K562 (cell line): ENCODE measurements around the gene CDC20. TPM values are rescaled to one million over a fixed set of nuclear protein-coding genes. Genes with fewer than 3 reads are reported as not detected.
A peak's percentile ranks its signal among the peaks of the same experiment; 100 is the strongest.

Experiments
- ASH1L ChIP-seq: fragments of 450-650 bp; IDR thresholded peaks from 2 replicates; pipeline ENCODE4 v1.6.1; 2018; ENCODE audit warnings: borderline replicate concordance, mild to moderate bottlenecking, low read depth; ENCODE audit not compliant: partially characterized antibody
- BHLHE40 ChIP-seq: IDR thresholded peaks from 2 replicates; pipeline ENCODE4 v1.6.1; 2011; ENCODE audit warnings: low read length, improper control_type of control experiment
- EGR1 ChIP-seq: fragments of 450-650 bp; conservative IDR thresholded peaks from 2 replicates; pipeline ENCODE4 v1.6.1; 2017; ENCODE audit warnings: mild to moderate bottlenecking
- EP400 ChIP-seq: fragments of 450-650 bp; IDR thresholded peaks from 2 replicates; pipeline ENCODE4 v1.6.1; 2017; ENCODE audit warnings: antibody characterized with exemption, mild to moderate bottlenecking, moderate library complexity
- HDAC2 ChIP-seq: fragments of 450-650 bp; IDR thresholded peaks from 2 replicates; pipeline ENCODE4 v1.6.1; 2016; ENCODE audit warnings: mild to moderate bottlenecking
- MBD2 ChIP-seq: sonication (generic); IDR thresholded peaks from 2 replicates; pipeline ENCODE4 v1.6.1; 2016; ENCODE audit warnings: low read depth, borderline replicate concordance
- MTA3 ChIP-seq: fragments of 450-650 bp; formaldehyde crosslinking; IDR thresholded peaks from 2 replicates; pipeline ENCODE4 v1.6.1; 2017; ENCODE audit warnings: mild to moderate bottlenecking, borderline replicate concordance
- NCOR1 ChIP-seq: fragments of 450-650 bp; IDR thresholded peaks from 2 replicates; pipeline ENCODE4 v1.6.1; 2016; ENCODE audit warnings: mild to moderate bottlenecking, moderate library complexity
- RFX5 ChIP-seq: IDR thresholded peaks from 2 replicates; pipeline ENCODE4 v1.6.1; 2011; ENCODE audit warnings: low read depth, mild to moderate bottlenecking, improper control_type of control experiment, low read length
- STAT5B ChIP-seq: fragments of 250-450 bp; sonication (Bioruptor Pico); IDR thresholded peaks from 2 replicates; pipeline ENCODE4 v1.8.0; 2021; ENCODE audit warnings: mild to moderate bottlenecking, inconsistent platforms
- ZBTB7A ChIP-seq: IDR thresholded peaks from 2 replicates; pipeline ENCODE4 v1.6.1; 2011; ENCODE audit warnings: low read depth, mild to moderate bottlenecking, low read length, moderate library complexity, borderline replicate concordance; ENCODE audit not compliant: control insufficient read depth
- polyA plus RNA-seq, 8 experiments: library from polyadenylated mRNA; depleted of rRNA in 4 of 8; stranded (reverse) in 5 of 8; unstranded in 3 of 8; fragments of >200 nt; fragmentation: Nextera tagmentation in 2 of 8; fragmentation: Illumina TruSeq in 1 of 8; extraction: Ambion mirVana in 2 of 8; extraction: Trizol in 1 of 8; gene quantifications; 2 replicates each; pipeline versions ENCODE4 v1.2.1 to v1.2.3, GENCODE V29; 2011 to 2014; ENCODE audit warnings: inconsistent platforms in 1 of 8, missing spikeins in 1 of 8
- total RNA-seq, 7 experiments: library from RNA; depleted of rRNA in 6 of 7; stranded (reverse); fragments of >200 nt in 6 of 7; fragmentation: Illumina TruSeq in 2 of 7; extraction: Trizol in 2 of 7; gene quantifications; 2 replicates each; pipeline versions ENCODE4 v1.2.1 to v1.2.3, GENCODE V29; 2011 to 2021; ENCODE audit warnings: low replicate concordance in 1 of 7
- TF ChIP-seq, protein P1 (sequence below), 2 experiments: IDR thresholded peaks; 2 replicates each; pipeline ENCODE4 v1.6.1; 2011; ENCODE audit warnings: borderline replicate concordance in 1 of 2, control low read depth in 1 of 2, low read depth in 1 of 2, low read length in 1 of 2, mild to moderate bottlenecking in 1 of 2, mixed read lengths in 1 of 2, moderate library complexity in 1 of 2; ENCODE audit not compliant: insufficient read depth in 1 of 2, insufficient read length in 1 of 2, poor library complexity in 1 of 2, severe bottlenecking in 1 of 2; ENCODE audit errors: extremely low read depth in 1 of 2
- TF ChIP-seq, protein P2 (sequence below), 2 experiments: fragments of 450-650 bp in 1 of 2; IDR thresholded peaks; 2 replicates each; pipeline ENCODE4 v1.6.1; 2011 to 2017; ENCODE audit warnings: low read depth in 2 of 2, antibody characterized with exemption in 1 of 2, borderline replicate concordance in 1 of 2, low read length in 1 of 2, mild to moderate bottlenecking in 1 of 2, mixed read lengths in 1 of 2; ENCODE audit not compliant: control insufficient read depth in 1 of 2
- TF ChIP-seq, protein P3 (sequence below), 2 experiments: fragments of 450-650 bp; conservative IDR thresholded peaks; 2 replicates each; pipeline ENCODE4 v1.6.1; 2017; ENCODE audit warnings: mild to moderate bottlenecking in 2 of 2, moderate library complexity in 2 of 2
- TF ChIP-seq, protein P4 (sequence below): sonication (generic); formaldehyde crosslinking; IDR thresholded peaks from 2 replicates; pipeline ENCODE4 v1.8.0; 2022; ENCODE audit warnings: mild to moderate bottlenecking, missing genetic modification reagents

CDC20 gene
- total and polyA plus RNA-seq, 9 of the 15 experiments (the other 6 are each of a cell fraction or from before 2014, with no cell fraction given) = 45.2 to 224 (median 121) TPM

DNA sequence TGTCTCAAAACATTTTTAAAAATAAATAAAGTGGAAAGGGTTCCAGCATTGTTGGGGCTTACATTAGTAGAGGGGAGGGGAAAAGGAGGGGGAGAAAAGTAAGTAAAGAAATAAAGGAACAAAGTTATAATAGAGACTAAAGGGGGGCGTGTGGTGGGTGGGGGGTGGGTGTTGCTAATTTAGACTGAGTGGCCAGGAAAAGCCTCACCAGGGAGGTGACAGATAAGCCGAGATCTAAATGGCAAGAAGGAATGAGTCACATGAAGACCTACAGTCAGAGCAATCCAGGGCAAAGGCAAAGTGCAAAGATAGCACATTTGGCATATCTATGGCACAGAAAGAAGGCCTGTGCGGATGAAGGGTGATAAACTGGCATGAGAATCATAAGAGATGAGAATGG lies 13.7 kb upstream of the CDC20 start (continued):
- TF ChIP-seq, protein P1, sequence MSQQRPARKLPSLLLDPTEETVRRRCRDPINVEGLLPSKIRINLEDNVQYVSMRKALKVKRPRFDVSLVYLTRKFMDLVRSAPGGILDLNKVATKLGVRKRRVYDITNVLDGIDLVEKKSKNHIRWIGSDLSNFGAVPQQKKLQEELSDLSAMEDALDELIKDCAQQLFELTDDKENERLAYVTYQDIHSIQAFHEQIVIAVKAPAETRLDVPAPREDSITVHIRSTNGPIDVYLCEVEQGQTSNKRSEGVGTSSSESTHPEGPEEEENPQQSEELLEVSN (IDR thresholded peaks at IDR 0.05; ENCODE audit: borderline replicate concordance in 1 of 2, extremely low read depth in 1 of 2, insufficient read depth in 1 of 2, insufficient read length in 1 of 2, low read depth in 1 of 2, low read length in 1 of 2, poor library complexity in 1 of 2, severe bottlenecking in 1 of 2) = no peak
- peak; percentile 98 for TF ChIP-seq EGR1
- TF ChIP-seq STAT5B (CRISPR knock-in tag) = no peak
- TF ChIP-seq EP400 = 0 out of 2 replicates have a peak, but pooled peaks have one; percentile 31
- no peak for TF ChIP-seq RFX5
- peak; percentile 56; the same call in 1 of the 2 replicates for TF ChIP-seq HDAC2
- TF ChIP-seq, protein P2, sequence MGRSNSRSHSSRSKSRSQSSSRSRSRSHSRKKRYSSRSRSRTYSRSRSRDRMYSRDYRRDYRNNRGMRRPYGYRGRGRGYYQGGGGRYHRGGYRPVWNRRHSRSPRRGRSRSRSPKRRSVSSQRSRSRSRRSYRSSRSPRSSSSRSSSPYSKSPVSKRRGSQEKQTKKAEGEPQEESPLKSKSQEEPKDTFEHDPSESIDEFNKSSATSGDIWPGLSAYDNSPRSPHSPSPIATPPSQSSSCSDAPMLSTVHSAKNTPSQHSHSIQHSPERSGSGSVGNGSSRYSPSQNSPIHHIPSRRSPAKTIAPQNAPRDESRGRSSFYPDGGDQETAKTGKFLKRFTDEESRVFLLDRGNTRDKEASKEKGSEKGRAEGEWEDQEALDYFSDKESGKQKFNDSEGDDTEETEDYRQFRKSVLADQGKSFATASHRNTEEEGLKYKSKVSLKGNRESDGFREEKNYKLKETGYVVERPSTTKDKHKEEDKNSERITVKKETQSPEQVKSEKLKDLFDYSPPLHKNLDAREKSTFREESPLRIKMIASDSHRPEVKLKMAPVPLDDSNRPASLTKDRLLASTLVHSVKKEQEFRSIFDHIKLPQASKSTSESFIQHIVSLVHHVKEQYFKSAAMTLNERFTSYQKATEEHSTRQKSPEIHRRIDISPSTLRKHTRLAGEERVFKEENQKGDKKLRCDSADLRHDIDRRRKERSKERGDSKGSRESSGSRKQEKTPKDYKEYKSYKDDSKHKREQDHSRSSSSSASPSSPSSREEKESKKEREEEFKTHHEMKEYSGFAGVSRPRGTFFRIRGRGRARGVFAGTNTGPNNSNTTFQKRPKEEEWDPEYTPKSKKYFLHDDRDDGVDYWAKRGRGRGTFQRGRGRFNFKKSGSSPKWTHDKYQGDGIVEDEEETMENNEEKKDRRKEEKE (IDR thresholded peaks at IDR 0.05; ENCODE audit: borderline replicate concordance in 1 of 2, control insufficient read depth in 1 of 2, low read depth in 2 of 2, low read length in 1 of 2) = no peak
- peak; percentile 55; the same call in 1 of the 2 replicates for TF ChIP-seq BHLHE40
- peak; percentile 75 for TF ChIP-seq MTA3
- TF ChIP-seq NCOR1 = peak; percentile 87
- peak; percentile 87 for TF ChIP-seq ZBTB7A
- no peak for TF ChIP-seq ASH1L
- TF ChIP-seq MBD2 = peak; percentile 55; the same call in 1 of the 2 replicates
- TF ChIP-seq, protein P3, sequence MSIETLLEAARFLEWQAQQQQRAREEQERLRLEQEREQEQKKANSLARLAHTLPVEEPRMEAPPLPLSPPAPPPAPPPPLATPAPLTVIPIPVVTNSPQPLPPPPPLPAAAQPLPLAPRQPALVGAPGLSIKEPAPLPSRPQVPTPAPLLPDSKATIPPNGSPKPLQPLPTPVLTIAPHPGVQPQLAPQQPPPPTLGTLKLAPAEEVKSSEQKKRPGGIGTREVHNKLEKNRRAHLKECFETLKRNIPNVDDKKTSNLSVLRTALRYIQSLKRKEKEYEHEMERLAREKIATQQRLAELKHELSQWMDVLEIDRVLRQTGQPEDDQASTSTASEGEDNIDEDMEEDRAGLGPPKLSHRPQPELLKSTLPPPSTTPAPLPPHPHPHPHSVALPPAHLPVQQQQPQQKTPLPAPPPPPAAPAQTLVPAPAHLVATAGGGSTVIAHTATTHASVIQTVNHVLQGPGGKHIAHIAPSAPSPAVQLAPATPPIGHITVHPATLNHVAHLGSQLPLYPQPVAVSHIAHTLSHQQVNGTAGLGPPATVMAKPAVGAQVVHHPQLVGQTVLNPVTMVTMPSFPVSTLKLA (conservative IDR thresholded peaks at IDR 0.05) = peak in 1 of 2 experiments; percentile 29; a peak in 1 of 4 replicates
- TF ChIP-seq, protein P4, sequence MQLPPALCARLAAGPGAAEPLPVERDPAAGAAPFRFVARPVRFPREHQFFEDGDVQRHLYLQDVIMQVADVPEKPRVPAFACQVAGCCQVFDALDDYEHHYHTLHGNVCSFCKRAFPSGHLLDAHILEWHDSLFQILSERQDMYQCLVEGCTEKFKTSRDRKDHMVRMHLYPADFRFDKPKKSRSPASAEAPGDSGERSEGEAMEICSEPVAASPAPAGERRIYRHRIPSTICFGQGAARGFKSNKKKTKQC (CRISPR knock-in tag) = no peak
